GM06990 (cell line): Measurements from ENCODE around the gene NDST1.

Source experiments
- DNase-seq: peaks from one replicate; pipeline ENCODE4 v3.0.0-alpha.2; 2011; ENCODE audit not compliant: insufficient read length; ENCODE audit errors: extremely low read depth
- H3K27me3 ChIP-seq: replicated peaks from 2 replicates; pipeline ENCODE4 v1.6.0; 2011; ENCODE audit warnings: low read length; ENCODE audit not compliant: control insufficient read depth, insufficient read depth
- H3K36me3 ChIP-seq: 2 replicates; pipeline ENCODE4 v1.5.1; 2011; ENCODE audit warnings: low read length; ENCODE audit not compliant: control insufficient read depth, insufficient read depth
- H3K4me3 ChIP-seq: replicated peaks from 2 replicates; pipeline ENCODE4 v1.5.1; 2011; ENCODE audit warnings: low read depth, mild to moderate bottlenecking, control low read depth, low read length
- CTCF ChIP-seq: IDR thresholded peaks from 2 replicates; pipeline ENCODE4 v1.5.1; 2011; ENCODE audit warnings: low read length, control low read depth, mild to moderate bottlenecking, inconsistent platforms; ENCODE audit not compliant: insufficient read depth, poor library complexity, severe bottlenecking

The NDST1 gene

GRCh38 chr5:150481708-150481965, 26.3 kb upstream of the NDST1 start:
- Histone ChIP-seq H3K27me3 (no peaks in the 10 kb centered on the region), H3K36me3 (no peaks in the 10 kb centered on the region), H3K4me3 (no peak overlapping the region)
- TF ChIP-seq CTCF = no peak
- no peak for DNase-seq

GRCh38 chr5:150481972-150482406, 25.9 kb upstream of the NDST1 start:
- DNase-seq = no peak
- Histone ChIP-seq H3K4me3 (no peak overlapping the region), H3K27me3 (no peaks in the 10 kb centered on the region), H3K36me3 (no peaks in the 10 kb centered on the region)
- no peak for TF ChIP-seq CTCF

- Histone ChIP-seq H3K4me3 (peak overlapping the region; percentile 88), H3K27me3 (no peaks in the 10 kb centered on the region), H3K36me3 (no peaks in the 10 kb centered on the region)
- DNase-seq = no peak
- TF ChIP-seq CTCF = no peak
Measured at GRCh38 chr5:150484964-150485692, 22.8 kb upstream of the NDST1 start.

- peak overlapping the region; percentile 88 for H3K4me3 ChIP-seq
- H3K36me3 ChIP-seq = no peaks in the 10 kb centered on the region
- peak; percentile 59 for DNase-seq
- H3K27me3 ChIP-seq = no peaks in the 10 kb centered on the region
- TF ChIP-seq CTCF = no peak
Measured at GRCh38 chr5:150485693-150486401, 22.1 kb upstream of the NDST1 start.

GRCh38 chr5:150486402-150487198, 21.3 kb upstream of the NDST1 start:
- TF ChIP-seq CTCF = no peak
- H3K36me3 ChIP-seq = no peaks in the 10 kb centered on the region
- DNase-seq = peak; percentile 75

More at GRCh38 chr5:150486402-150487198, 21.3 kb upstream of the NDST1 start:
- H3K27me3 ChIP-seq = no peaks in the 10 kb centered on the region
- peak overlapping the region; percentile 88 for H3K4me3 ChIP-seq
